Measurements from ENCODE around the gene SLC25A40.
"Not testable (repeated sequence)": the region's sequence is repeated elsewhere in the genome, so short reads cannot be mapped to it uniquely, and the experiment has no call there.

Gene SLC25A40

DNA sequence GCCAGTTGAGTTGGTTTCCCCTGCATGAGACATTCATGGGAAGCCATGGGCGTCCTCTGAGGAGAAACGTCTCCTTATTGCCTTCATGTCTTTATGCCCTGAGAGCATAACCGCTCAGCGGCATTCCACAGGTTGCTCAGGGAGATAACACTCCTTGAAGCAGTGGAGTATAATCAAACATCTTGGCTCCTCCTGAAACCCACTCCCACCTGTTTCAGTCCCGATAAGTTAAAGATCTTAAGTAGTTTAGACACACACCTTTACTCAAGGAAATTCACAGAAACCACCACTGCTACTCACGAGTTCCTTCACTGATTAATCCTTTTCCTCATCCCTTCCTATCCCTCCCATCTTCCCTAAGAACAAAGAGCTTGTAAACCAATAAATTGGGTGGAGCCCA, 9.6 kb downstream of the SLC25A40 start:
- DNase-seq = not testable (repeated sequence)

- no peak for DNase-seq
These were observed 10.1 kb downstream of the SLC25A40 start for GRCh38 chr7:87866089-87866488.

- DNase-seq = no peak
These were observed 17.6 kb downstream of the SLC25A40 start for GRCh38 chr7:87858417-87859100.

- DNase-seq = no peak
These were observed 22.8 kb downstream of the SLC25A40 start for GRCh38 chr7:87853237-87853864.

DNA sequence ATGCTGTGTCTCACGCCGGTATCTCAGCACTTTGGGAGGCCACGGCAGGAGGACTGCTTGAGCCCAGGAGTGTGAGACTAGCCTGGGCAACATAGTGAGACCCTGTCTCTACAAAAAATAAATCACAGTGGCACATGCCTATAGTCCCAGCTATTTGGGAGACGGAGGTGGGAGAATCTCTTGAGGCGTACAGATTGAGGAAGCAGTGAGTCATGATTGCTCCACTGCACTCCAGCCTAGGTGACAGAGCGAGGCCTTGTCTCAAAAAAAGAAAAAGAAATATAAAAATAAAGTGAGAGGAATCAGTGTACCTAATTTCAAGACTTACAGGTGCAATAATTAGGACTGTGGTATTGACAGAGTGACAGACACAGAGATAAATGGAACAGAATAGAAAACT, 23.9 kb downstream of the SLC25A40 start:
- DNase-seq = no peak

- no peak for DNase-seq
These were observed 25.1 kb downstream of the SLC25A40 start for GRCh38 chr7:87850836-87851593.

GRCh38 chr7:87837597-87837996, 38.6 kb downstream of the SLC25A40 start:
- no peak for DNase-seq

DNA sequence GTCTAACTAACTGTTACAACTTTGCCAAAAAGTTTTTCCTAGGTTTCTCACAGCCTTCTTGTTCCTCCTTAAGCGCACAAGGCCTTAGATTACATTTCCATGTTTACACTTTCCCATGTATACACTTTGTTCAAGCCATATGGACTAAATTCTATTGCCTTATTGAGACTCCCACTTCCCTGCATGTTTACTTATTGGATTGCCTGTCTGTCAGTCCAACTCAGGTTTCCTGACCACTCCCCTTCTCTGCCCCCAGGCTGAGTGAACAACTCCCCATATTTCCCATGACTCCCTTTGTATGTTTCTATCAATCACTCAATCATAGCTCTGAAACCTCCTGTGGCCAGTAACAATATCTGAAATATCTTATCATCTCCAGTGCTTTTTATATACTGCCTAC, 43.0 kb downstream of the SLC25A40 start:
- no peak for DNase-seq

DNA sequence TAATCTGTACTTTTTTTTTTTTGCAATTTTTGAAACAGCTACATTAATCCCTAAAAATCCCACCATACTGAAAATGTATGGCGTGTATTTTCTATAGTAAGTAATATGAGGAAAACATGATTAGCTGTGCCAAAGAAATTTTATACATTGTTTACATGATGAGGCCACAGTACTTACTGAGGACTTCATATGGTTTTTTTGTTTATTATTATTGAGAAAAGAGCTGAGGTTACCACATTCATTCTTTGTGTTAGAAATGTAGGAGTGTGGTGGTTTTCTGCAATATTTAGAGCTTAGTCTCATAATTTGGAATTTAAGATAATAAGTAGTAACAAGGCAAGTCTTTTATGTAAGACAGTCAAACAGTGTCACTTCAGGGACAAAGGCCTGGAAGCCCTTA, 45.1 kb downstream of the SLC25A40 start:
- no peak for DNase-seq

- not testable (repeated sequence) for DNase-seq
These were observed 47.8 kb downstream of the SLC25A40 start for GRCh38 chr7:87828383-87828782.

DNA sequence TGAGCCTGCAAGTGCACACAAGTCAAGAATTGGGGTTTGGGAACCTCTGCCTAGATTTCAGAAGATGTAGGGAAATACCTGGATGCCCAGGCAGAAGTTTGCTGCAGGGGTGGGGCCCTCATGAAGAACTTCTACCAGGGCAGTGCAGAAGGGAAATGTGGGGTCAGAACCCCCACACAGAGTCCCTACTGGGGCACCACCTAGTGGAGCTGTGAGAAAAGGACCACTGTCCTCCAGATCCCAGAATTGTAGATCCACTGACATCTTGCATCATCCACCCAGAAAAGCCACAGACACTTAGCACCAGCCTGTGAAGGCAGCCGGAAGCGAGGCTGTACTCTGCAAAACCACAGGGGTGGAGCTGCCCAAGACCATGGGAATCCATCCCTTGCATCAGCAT, 50.8 kb downstream of the SLC25A40 start:
- DNase-seq = not testable (repeated sequence)

DNA sequence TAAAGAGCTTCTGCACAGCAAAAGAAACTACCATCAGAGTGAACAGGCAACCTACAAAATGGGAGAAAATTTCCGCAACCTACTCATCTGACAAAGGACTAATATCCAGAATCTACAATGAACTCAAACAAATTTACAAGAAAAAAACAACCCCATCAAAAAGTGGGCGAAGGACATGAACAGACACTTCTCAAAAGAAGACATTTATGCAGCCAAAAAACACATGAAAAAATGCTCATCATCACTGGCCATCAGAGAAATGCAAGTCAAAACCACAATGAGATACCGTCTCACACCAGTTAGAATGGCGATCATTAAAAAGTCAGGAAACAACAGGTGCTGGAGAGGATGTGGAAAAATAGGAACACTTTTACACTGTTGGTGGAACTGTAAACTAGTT, 54.1 kb downstream of the SLC25A40 start:
- DNase-seq = not testable (repeated sequence)

- DNase-seq = no peak
These were observed 57.8 kb downstream of the SLC25A40 start for GRCh38 chr7:87818336-87818735.

DNA sequence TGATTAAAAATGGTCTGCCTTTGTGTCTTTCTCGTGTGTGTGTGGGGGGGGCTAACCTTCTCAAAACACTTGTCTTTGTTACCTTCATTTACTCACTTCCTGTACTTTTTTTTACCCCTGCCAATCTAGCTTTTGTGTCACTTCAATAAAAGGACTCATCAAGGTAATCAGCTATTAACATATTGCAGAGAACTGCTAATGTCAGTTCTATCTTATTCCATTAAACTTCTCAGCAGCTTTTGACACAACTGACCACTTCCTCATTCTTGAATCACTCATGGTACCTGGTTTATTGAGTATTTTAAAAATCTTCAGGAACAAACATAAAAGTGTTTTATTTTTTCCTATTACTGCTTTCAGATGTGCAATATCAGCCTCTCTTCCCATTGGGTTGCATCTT, 59.8 kb downstream of the SLC25A40 start:
- no peak for DNase-seq

DNA sequence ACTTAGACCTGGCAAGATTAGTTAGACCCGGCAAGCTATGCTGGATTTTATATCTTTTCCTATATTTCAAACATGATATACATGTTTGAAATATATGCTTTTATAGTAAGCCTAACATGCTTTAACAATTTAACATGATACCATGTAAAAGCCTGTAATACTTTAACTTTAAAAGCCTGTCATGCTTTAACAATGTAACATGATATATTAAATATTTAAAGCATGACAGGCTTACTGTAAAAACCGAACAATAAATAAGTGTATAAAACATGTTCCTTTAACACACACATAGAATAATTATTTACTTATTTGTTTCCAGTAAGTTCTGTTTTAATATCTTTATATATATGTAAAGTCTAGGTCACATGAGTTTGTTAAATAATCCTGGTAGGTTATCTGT, 65.4 kb downstream of the SLC25A40 start:
- DNase-seq = no peak

DNA sequence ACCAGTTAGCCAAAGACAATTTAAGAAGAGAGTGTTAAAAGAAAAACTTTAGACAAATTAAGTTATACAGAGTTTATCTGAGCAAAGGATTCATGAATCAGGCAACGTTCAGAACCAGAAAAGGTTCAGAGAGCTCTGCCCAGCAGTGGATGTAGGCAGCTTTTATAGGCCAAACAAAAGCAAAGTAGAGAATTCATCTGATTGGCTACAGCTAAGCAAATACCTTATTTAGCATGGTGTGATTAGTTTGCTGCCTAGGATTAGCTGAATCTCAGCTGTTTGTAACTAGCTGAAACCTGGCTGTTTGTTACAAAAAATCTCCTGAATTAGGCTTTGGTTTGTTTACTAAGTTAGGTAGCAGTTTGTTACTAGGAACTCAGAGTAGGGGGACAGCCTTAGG, 66.0 kb downstream of the SLC25A40 start:
- no peak for DNase-seq

DNA sequence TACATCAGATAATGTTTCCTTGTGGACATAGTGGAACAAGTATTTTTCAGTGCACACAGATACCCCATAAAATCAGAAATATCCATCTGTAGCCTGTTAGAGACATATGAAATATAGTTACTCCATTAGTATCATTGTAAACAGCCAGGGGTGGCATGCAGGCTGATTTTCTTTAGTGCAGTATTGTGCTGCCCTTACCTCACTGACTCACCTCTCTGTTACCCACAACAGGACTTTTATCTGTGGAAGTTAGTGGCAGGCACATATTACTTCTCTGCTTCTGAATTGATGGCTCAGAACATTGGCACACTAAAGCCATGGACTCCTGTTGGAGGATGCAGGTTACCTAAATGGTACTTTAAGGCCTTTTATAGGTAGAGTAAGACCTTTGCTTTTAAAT, 70.0 kb downstream of the SLC25A40 start:
- DNase-seq = no peak

GRCh38 chr7:87797798-87798403, 78.3 kb downstream of the SLC25A40 start:
- DNase-seq = peak; percentile 68

DNA sequence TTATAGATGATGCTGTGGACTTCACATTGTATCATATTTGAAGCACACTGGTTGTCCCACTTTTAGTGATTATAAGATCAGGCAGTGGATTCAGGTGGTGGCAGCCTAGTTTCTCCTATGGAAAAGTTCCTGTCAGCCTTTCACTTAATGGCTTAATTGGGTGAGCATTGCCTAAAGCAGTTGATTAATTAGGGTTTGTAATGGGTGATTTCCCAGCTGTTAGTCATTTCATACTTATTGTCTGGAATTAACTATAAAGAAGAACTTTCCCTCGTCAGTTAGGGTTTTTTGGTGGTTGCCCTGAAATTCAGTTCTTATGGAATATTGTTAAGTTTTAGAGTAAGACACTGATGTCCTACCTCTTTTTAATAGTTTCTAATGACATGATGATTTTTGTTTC, 78.8 kb downstream of the SLC25A40 start:
- DNase-seq = no peak

- DNase-seq = no peak
These were observed 90.7 kb downstream of the SLC25A40 start for GRCh38 chr7:87785368-87785995.

- DNase-seq = no peak
These were observed 91.7 kb downstream of the SLC25A40 start for GRCh38 chr7:87784424-87784823.
